ENCODE data around the gene INF2. TPM values are rescaled to one million over a fixed set of nuclear protein-coding genes. Genes with fewer than 3 reads are reported as not detected.
"Not testable (repeated sequence)": the region's sequence is repeated elsewhere in the genome, so short reads cannot be mapped to it uniquely, and the experiment has no call there.

INF2 gene
- polyA plus RNA-seq, 1 experiment = 14.9 TPM

- Histone ChIP-seq H3K27me3 (ENCODE audit: control insufficient read depth, insufficient read depth, low read length) (peaks cover 11% of the 10 kb centered on the region), H3K4me3 (ENCODE audit: low read depth, low read length) (peak overlapping the region; percentile 66), H3K9me3 (ENCODE audit: control insufficient read depth, insufficient read depth, low read length) (peaks cover 39% of the 10 kb centered on the region), H3K27ac (ENCODE audit: low read depth, low read length) (no peak overlapping the region)
- POLR2A ChIA-PET = no interaction called here
- peak; percentile 99 for TF ChIP-seq CTCF (IDR thresholded peaks at IDR 0.05; ENCODE audit: low read depth, low read length)
- DNase-seq (ENCODE audit: low read depth, low spot score) = no peak
- CTCF ChIA-PET = interaction anchor here (1.1 kb wide), 1 partner anchor 59 kb away, joined by 7 read pairs; no protein-coding TSS in a partner anchor
Measured at GRCh38 chr14:104650057-104650980, 39.1 kb upstream of the INF2 start.

- Histone ChIP-seq H3K27me3 (ENCODE audit: control insufficient read depth, insufficient read depth, low read length) (peaks cover 10% of the 10 kb centered on the region), H3K9me3 (ENCODE audit: control insufficient read depth, insufficient read depth, low read length) (peaks cover 36% of the 10 kb centered on the region), H3K27ac (ENCODE audit: low read depth, low read length) (no peak overlapping the region), H3K4me3 (ENCODE audit: low read depth, low read length) (no peak overlapping the region)
- no peak for DNase-seq (ENCODE audit: low read depth, low spot score)
- no peak for TF ChIP-seq CTCF (IDR thresholded peaks at IDR 0.05; ENCODE audit: low read depth, low read length)
- CTCF ChIA-PET = interaction anchor here (0.8 to 1.4 kb wide), 4 partner anchors 27 to 175 kb away, joined by 3 to 7 read pairs (median 5); no protein-coding TSS in a partner anchor
- POLR2A ChIA-PET = no interaction called here
Measured at GRCh38 chr14:104650981-104651875, 38.2 kb upstream of the INF2 start.

GRCh38 chr14:104651876-104652260 is 37.5 kb upstream of the INF2 start:
- DNase-seq (ENCODE audit: low read depth, low spot score) = no peak
- peaks cover 9% of the 10 kb centered on the region for H3K27me3 ChIP-seq (ENCODE audit: control insufficient read depth, insufficient read depth, low read length)
- no peak for TF ChIP-seq CTCF (IDR thresholded peaks at IDR 0.05; ENCODE audit: low read depth, low read length)
- ChIA-PET POLR2A (no interaction called here), CTCF (interaction anchor here (1.1 to 1.4 kb wide), 3 partner anchors 26 to 174 kb away, joined by 3 to 7 read pairs (median 7); no protein-coding TSS in a partner anchor)
- no peak overlapping the region for H3K4me3 ChIP-seq (ENCODE audit: low read depth, low read length)
- H3K27ac ChIP-seq (ENCODE audit: low read depth, low read length) = no peak overlapping the region
- peaks cover 36% of the 10 kb centered on the region for H3K9me3 ChIP-seq (ENCODE audit: control insufficient read depth, insufficient read depth, low read length)

- POLR2A ChIA-PET = no interaction called here
- no peak for TF ChIP-seq CTCF (IDR thresholded peaks at IDR 0.05; ENCODE audit: low read depth, low read length)
Measured at GRCh38 chr14:104652386-104652785, 37.0 kb upstream of the INF2 start.

GRCh38 chr14:104653130-104653920 is 36.1 kb upstream of the INF2 start:
- DNase-seq (ENCODE audit: low read depth, low spot score); CTCF ChIA-PET; POLR2A ChIA-PET; H3K27ac ChIP-seq (ENCODE audit: low read depth, low read length); H3K4me3 ChIP-seq (ENCODE audit: low read depth, low read length); H3K27me3 ChIP-seq (ENCODE audit: control insufficient read depth, insufficient read depth, low read length): not testable (repeated sequence)
- peaks cover 36% of the 10 kb centered on the region for H3K9me3 ChIP-seq (ENCODE audit: control insufficient read depth, insufficient read depth, low read length)

More at GRCh38 chr14:104652386-104652785, 37.0 kb upstream of the INF2 start:
- H3K27ac ChIP-seq (ENCODE audit: low read depth, low read length) = no peak overlapping the region
- no peak overlapping the region for H3K4me3 ChIP-seq (ENCODE audit: low read depth, low read length)
- peaks cover 9% of the 10 kb centered on the region for H3K27me3 ChIP-seq (ENCODE audit: control insufficient read depth, insufficient read depth, low read length)
- CTCF ChIA-PET = interaction anchor here (1.1 to 1.4 kb wide), 2 partner anchors 26 to 174 kb away, joined by 3 to 7 read pairs; no protein-coding TSS in a partner anchor
- no peak for DNase-seq (ENCODE audit: low read depth, low spot score)
- H3K9me3 ChIP-seq (ENCODE audit: control insufficient read depth, insufficient read depth, low read length) = peaks cover 36% of the 10 kb centered on the region
